ENCODE data around the gene GLRX.

GRCh38 chr5:95786821-95787418, 35.6 kb downstream of the GLRX start:
- TF ChIP-seq CTCF (conservative IDR thresholded peaks at IDR 0.05; ENCODE audit: low read depth, low read length) = no peak
- TF ChIP-seq EZH2 (IDR thresholded peaks at IDR 0.05; ENCODE audit: borderline replicate concordance, low read depth, low read length, poor library complexity, severe bottlenecking) = no peak

All from A673 (cell line).